HG03521 (cell line): Measurements from ENCODE around the gene ASIC1.
"Not testable (repeated sequence)": the region's sequence is repeated elsewhere in the genome, so short reads cannot be mapped to it uniquely, and the experiment has no call there.

ENCODE experiments used
- ATAC-seq: cut with Tn5 transposase; IDR thresholded peaks from one replicate; pipeline ENCODE4 v1.9.1; 2021; ENCODE audit warnings: mild to moderate bottlenecking, moderate library complexity; ENCODE audit not compliant: unreplicated experiment

ASIC1 gene

GRCh38 chr12:50083301-50083700 lies 25.9 kb downstream of the ASIC1 start:
- no peak for ATAC-seq

- ATAC-seq = not testable (repeated sequence)
Observed at GRCh38 chr12:50084409-50084774, 27.0 kb downstream of the ASIC1 start.

GRCh38 chr12:50084775-50085614 lies 27.6 kb downstream of the ASIC1 start, which contains the start of gene SMARCD1:
Gene SMARCD1, plus strand, starts transcription at chr12:50085342. Its CDS starts 28 bp downstream, at chr12:50085370.
- ATAC-seq = peak; percentile 75

- no peak for ATAC-seq
Observed at GRCh38 chr12:50085615-50086072, 28.2 kb downstream of the ASIC1 start.

GRCh38 chr12:50086148-50086547 lies 28.8 kb downstream of the ASIC1 start:
- ATAC-seq = no peak

GRCh38 chr12:50087151-50087550 lies 29.8 kb downstream of the ASIC1 start:
- ATAC-seq = no peak

- no peak for ATAC-seq
Observed at GRCh38 chr12:50087995-50088394, 30.6 kb downstream of the ASIC1 start.

GRCh38 chr12:50088577-50089335 lies 31.4 kb downstream of the ASIC1 start:
- ATAC-seq = no peak

- ATAC-seq = no peak
Observed at GRCh38 chr12:50089730-50090129, 32.3 kb downstream of the ASIC1 start.

- no peak for ATAC-seq
Observed at GRCh38 chr12:50090391-50090790, 33.0 kb downstream of the ASIC1 start.

- ATAC-seq = no peak
Observed at GRCh38 chr12:50097952-50098351, 40.6 kb downstream of the ASIC1 start.

- no peak for ATAC-seq
Observed at GRCh38 chr12:50099302-50100008, 42.1 kb downstream of the ASIC1 start.

- no peak for ATAC-seq
Observed at GRCh38 chr12:50100561-50100960, 43.2 kb downstream of the ASIC1 start.

GRCh38 chr12:50101663-50102062 lies 44.3 kb downstream of the ASIC1 start:
- ATAC-seq = no peak

GRCh38 chr12:50102131-50102531 lies 44.7 kb downstream of the ASIC1 start:
- ATAC-seq = no peak

GRCh38 chr12:50102646-50103309 lies 45.4 kb downstream of the ASIC1 start:
- ATAC-seq = no peak

GRCh38 chr12:50103351-50103750 lies 46.0 kb downstream of the ASIC1 start:
- no peak for ATAC-seq

GRCh38 chr12:50103767-50104321 lies 46.4 kb downstream of the ASIC1 start, which contains the start of gene GPD1:
Gene GPD1, plus strand, starts transcription at chr12:50104008. Its CDS starts 43 bp downstream, at chr12:50104051.
- ATAC-seq = no peak

- ATAC-seq = no peak
Observed at GRCh38 chr12:50104417-50105366, 47.3 kb downstream of the ASIC1 start.
